Large intestine (tissue), 3 donors: Measurements from ENCODE around the gene LY6G6C. TPM values are rescaled to one million over a fixed set of nuclear protein-coding genes. Genes with fewer than 3 reads are reported as not detected.
A peak's percentile ranks its signal among the peaks of the same experiment; 100 is the strongest.

Source experiments
- DNase-seq, 2 donors: peaks; one replicate each; pipeline versions ENCODE4 v3.0.0 to v3.0.0-alpha.2; 2013
- H3K27ac ChIP-seq: one replicate; pipeline ENCODE4 v1.5.1; 2013; ENCODE audit warnings: low read length
- H3K27me3 ChIP-seq: 2 replicates; pipeline ENCODE4 v1.6.1; 2013; ENCODE audit warnings: low read length; ENCODE audit not compliant: control insufficient read depth, insufficient read depth
- H3K36me3 ChIP-seq: 2 replicates; pipeline ENCODE4 v1.6.1; 2013; ENCODE audit warnings: low read length; ENCODE audit not compliant: control insufficient read depth, insufficient read depth
- H3K4me1 ChIP-seq: one replicate; pipeline ENCODE4 v1.6.1; 2013; ENCODE audit warnings: low read length; ENCODE audit not compliant: control insufficient read depth, insufficient read depth
- H3K4me3 ChIP-seq: one replicate; pipeline ENCODE4 v1.5.1; 2013; ENCODE audit warnings: low read length
- H3K9me3 ChIP-seq: one replicate; pipeline ENCODE4 v1.6.1; 2013; ENCODE audit warnings: mild to moderate bottlenecking, low read depth, low read length, moderate library complexity; ENCODE audit not compliant: control insufficient read depth
- WGBS: methylation state at CpG from one replicate; pipeline ENCODE4 v1.1.5; 2013; ENCODE audit warnings: low lambda C conversion rate; ENCODE audit not compliant: insufficient coverage; 5-methylcytosine and 5-hydroxymethylcytosine counted together
- polyA plus RNA-seq: library from polyadenylated mRNA; unstranded; fragments of 120-200 nt; gene quantifications from one replicate; pipeline ENCODE4 v1.2.1, GENCODE V29; 2013

LY6G6C gene
- polyA plus RNA-seq, 1 donor = 0.25 TPM

DNA sequence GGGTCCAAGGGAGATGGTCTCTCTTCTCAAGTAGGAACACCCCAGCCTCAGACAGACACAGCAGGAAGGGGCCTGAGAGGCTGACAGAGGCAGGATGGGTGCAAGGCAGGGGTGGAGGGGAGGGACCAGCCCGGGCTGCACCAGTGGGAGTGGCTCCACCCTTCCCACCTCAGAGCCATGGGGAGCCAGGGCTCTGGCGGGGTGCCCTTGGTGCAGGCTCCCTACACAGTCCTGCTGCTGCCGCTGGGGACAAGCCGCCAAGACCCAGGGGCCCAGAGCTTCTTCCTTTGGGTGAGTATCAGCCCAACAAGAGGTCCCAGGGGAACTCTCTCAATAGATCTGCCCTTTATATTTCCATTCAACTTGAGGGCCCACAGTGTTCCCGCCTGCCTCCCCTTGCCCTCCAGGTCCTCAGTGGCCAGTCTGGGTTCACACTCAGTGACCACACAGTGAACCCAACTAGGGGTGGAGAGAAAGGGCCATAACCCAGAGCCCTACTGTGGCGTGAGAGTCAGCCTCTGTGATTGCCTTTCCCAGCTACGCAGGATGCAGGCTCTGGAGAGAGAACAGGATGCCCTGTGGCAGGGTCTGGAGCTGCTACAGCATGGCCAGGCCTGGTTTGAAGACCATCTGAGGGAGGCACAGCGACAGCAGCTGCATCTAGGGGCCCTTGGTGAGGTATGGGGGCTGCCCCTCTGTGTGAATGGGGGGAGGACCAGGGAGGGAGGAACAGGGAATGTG lies 41.5 kb upstream of the LY6G6C start:
- Histone ChIP-seq H3K36me3 (peaks cover 33% of the 10 kb centered on the region), H3K27me3 (no peaks in the 10 kb centered on the region), H3K4me1 (peaks cover 47% of the 10 kb centered on the region), H3K4me3 (no peak overlapping the region), H3K9me3 (no peaks in the 10 kb centered on the region), H3K27ac (no peak overlapping the region)
- WGBS = no CpG with 5 or more reads among the region's 8 CpGs
- no peak for DNase-seq

- no CpG with 5 or more reads among the region's 4 CpGs for WGBS
- Histone ChIP-seq H3K27ac (peak within 1 kb of the TSS; percentile 3), H3K36me3 (peaks cover 33% of the 10 kb centered on the region), H3K27me3 (no peaks in the 10 kb centered on the region), H3K9me3 (no peaks in the 10 kb centered on the region), H3K4me3 (no peak within 1 kb of the TSS), H3K4me1 (peaks cover 47% of the 10 kb centered on the region)
- DNase-seq = no peak
Measured at GRCh38 chr6:31762356-31762755, 40.8 kb upstream of the LY6G6C start, which contains the start of gene SAPCD1. SAPCD1 (plus strand) TSS chr6:31762656; CDS start chr6:31763055, 399 bp downstream.

DNA sequence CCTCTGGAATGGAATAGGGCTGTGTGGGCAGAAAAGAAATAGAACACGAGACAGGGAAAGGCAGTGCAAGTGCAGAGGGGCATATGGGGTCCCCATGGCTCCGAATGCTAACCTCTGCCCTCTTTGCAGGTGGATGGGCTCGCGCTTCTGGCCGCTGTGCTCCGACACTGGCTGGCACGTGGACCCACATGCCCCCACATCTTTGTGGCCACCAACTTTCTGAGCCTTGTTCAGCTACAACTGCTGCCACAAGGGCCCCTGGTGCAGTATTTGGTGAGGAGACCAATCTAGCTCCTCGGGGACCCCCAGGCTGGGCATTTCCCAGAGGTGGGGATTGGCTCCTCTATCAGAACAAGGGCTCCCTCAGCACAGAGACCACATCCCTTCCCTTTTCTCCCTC lies 39.8 kb upstream of the LY6G6C start:
- no peaks in the 10 kb centered on the region for H3K27me3 ChIP-seq
- DNase-seq = no peak
- peak overlapping the region; percentile 3 for H3K27ac ChIP-seq

GRCh38 chr6:31760790-31761189 lies 39.2 kb upstream of the LY6G6C start:
- H3K36me3 ChIP-seq = peaks cover 33% of the 10 kb centered on the region
- peaks cover 37% of the 10 kb centered on the region for H3K4me1 ChIP-seq
- peak overlapping the region; percentile 3 for H3K27ac ChIP-seq
- DNase-seq = peak in 1 of 2 donors; percentile 76
- H3K27me3 ChIP-seq = no peaks in the 10 kb centered on the region
- WGBS = no CpG with 5 or more reads among the region's 5 CpGs
- H3K9me3 ChIP-seq = no peaks in the 10 kb centered on the region
- H3K4me3 ChIP-seq = no peak overlapping the region

More for the DNA sequence above, 39.8 kb upstream of the LY6G6C start:
- Histone ChIP-seq H3K9me3 (no peaks in the 10 kb centered on the region), H3K4me3 (no peak overlapping the region), H3K4me1 (peaks cover 42% of the 10 kb centered on the region), H3K36me3 (peaks cover 33% of the 10 kb centered on the region)
- WGBS = no CpG with 5 or more reads among the region's 8 CpGs

- WGBS = no CpG with 5 or more reads among the region's 2 CpGs
- H3K27ac ChIP-seq = no peak overlapping the region
- DNase-seq = no peak
- no peaks in the 10 kb centered on the region for H3K27me3 ChIP-seq
- H3K36me3 ChIP-seq = peaks cover 32% of the 10 kb centered on the region
- H3K4me1 ChIP-seq = peaks cover 19% of the 10 kb centered on the region
- H3K9me3 ChIP-seq = no peaks in the 10 kb centered on the region
- no peak overlapping the region for H3K4me3 ChIP-seq
Measured at GRCh38 chr6:31758281-31758680, 36.7 kb upstream of the LY6G6C start.

GRCh38 chr6:31752739-31753319 lies 31.3 kb upstream of the LY6G6C start:
- no peaks in the 10 kb centered on the region for H3K27me3 ChIP-seq
- no peak overlapping the region for H3K4me3 ChIP-seq
- peaks cover 3% of the 10 kb centered on the region for H3K36me3 ChIP-seq
- H3K4me1 ChIP-seq = no peaks in the 10 kb centered on the region
- no peak for DNase-seq
- H3K9me3 ChIP-seq = no peaks in the 10 kb centered on the region
- H3K27ac ChIP-seq = no peak overlapping the region
- WGBS = no CpG with 5 or more reads among the region's 8 CpGs

DNA sequence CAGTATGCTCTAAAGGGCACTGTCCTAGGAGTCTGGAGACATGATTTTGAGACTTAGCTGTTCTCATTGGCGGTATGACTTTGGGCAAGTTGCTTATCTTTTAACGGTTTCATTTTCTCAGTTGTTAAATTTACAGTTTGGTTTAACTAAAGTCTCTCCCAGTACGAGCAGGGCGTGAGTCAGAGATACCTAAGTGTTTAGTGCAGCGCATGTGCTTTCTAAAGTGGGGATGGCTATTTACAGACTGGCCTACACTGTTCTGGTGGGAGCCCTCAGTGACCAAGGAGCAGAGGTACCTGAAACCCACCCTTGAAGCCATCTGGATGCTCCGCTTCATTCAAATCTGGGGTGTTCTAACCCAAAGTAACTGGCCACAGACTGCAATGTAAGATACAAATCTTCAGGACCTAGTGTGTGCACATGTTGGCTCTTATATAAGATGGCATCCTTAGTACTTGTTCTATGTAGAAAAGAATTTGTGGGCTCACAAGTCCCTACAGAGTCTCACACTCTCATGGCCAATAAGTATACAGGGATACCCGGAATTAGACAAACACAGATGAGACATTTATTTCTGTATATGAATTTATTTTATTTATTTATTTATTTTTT lies 29.0 kb upstream of the LY6G6C start:
- 72% methylated on average over 2 of the region's 7 CpGs for WGBS

GRCh38 chr6:31749301-31750036 lies 27.9 kb upstream of the LY6G6C start:
- no CpG with 5 or more reads among the region's 8 CpGs for WGBS
- peaks cover 8% of the 10 kb centered on the region for H3K36me3 ChIP-seq
- no peak overlapping the region for H3K27ac ChIP-seq
- H3K4me1 ChIP-seq = no peaks in the 10 kb centered on the region
- no peak for DNase-seq
- H3K27me3 ChIP-seq = no peaks in the 10 kb centered on the region
- no peak overlapping the region for H3K4me3 ChIP-seq
- no peaks in the 10 kb centered on the region for H3K9me3 ChIP-seq

More for the DNA sequence above, 29.0 kb upstream of the LY6G6C start:
- Histone ChIP-seq H3K4me3 (no peak overlapping the region), H3K9me3 (no peaks in the 10 kb centered on the region), H3K27ac (no peak overlapping the region), H3K36me3 (peaks cover 8% of the 10 kb centered on the region), H3K27me3 (no peaks in the 10 kb centered on the region), H3K4me1 (no peaks in the 10 kb centered on the region)
- no peak for DNase-seq

- peaks cover 10% of the 10 kb centered on the region for H3K36me3 ChIP-seq
- no peak overlapping the region for H3K4me3 ChIP-seq
- no peaks in the 10 kb centered on the region for H3K27me3 ChIP-seq
- H3K4me1 ChIP-seq = peaks cover 7% of the 10 kb centered on the region
- no peaks in the 10 kb centered on the region for H3K9me3 ChIP-seq
- 60% methylated on average over 1 of the region's 1 CpG for WGBS
- no peak for DNase-seq
- no peak overlapping the region for H3K27ac ChIP-seq
Measured at GRCh38 chr6:31744422-31744821, 22.9 kb upstream of the LY6G6C start.

DNA sequence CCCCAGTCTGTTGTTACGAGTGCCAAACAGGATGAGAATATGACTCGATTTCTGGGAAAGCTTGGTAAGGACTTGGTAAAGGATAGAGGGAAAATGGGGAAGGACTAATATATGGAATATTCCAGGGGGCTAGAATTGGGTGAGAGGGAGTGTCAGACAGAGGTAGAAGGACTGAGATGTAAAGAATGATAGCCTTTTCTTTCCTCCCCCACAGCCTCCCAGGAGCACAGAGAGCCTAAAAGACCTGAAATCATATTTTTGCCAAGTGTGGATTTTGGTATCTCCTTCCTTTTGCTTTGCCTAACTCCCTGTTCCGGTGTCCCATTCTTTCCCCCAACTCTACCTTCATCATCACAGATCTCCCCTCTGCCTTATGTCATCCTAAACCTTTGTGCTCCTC lies 21.3 kb upstream of the LY6G6C start:
- Histone ChIP-seq H3K9me3 (no peaks in the 10 kb centered on the region), H3K36me3 (peaks cover 9% of the 10 kb centered on the region), H3K4me3 (no peak overlapping the region), H3K4me1 (peaks cover 20% of the 10 kb centered on the region), H3K27me3 (no peaks in the 10 kb centered on the region), H3K27ac (no peak overlapping the region)
- no peak for DNase-seq
- WGBS = no CpG with 5 or more reads among the region's 3 CpGs
